ENCODE results near the gene SNTA1. TPM values are rescaled to one million over a fixed set of nuclear protein-coding genes. Genes with fewer than 3 reads are reported as not detected.
A peak's percentile ranks its signal among the peaks of the same experiment; 100 is the strongest.

The SNTA1 gene
- total and polyA plus RNA-seq, 2 experiments from 2014 or later = 3.8 to 9.3 TPM

- H3K4me1 ChIP-seq (ENCODE audit: insufficient read depth) = no peaks in the 10 kb centered on the region
- H4K20me1 ChIP-seq (replicated peaks; ENCODE audit: insufficient read depth) = no peaks in the 10 kb centered on the region; the same call in 1 of the 2 replicates
- Mint-ChIP-seq H3K27ac (no peak overlapping the region), H3K4me3 (no peak overlapping the region), H3K9me3 (no peaks in the 10 kb centered on the region), H3K36me3 (ENCODE audit: low read depth) (no peaks in the 10 kb centered on the region), H3K27me3 (ENCODE audit: insufficient read depth, low read depth, poor library complexity) (no peaks in the 10 kb centered on the region), H3K4me1 (no peaks in the 10 kb centered on the region)
- H3K9me2 ChIP-seq (ENCODE audit: insufficient read depth) = no peaks in the 10 kb centered on the region
- peak; percentile 52 for ATAC-seq
- no peaks in the 10 kb centered on the region for H3K36me3 ChIP-seq (ENCODE audit: insufficient read depth)
- no peak for DNase-seq (ENCODE audit: low spot score)
- TF ChIP-seq CREB1 (CRISPR knock-in tag; IDR thresholded peaks at IDR 0.05; ENCODE audit: low read depth) (no peak), EZH2 (IDR thresholded peaks at IDR 0.05; ENCODE audit: low read depth, unreplicated experiment) (no peak), CTCF (conservative IDR thresholded peaks at IDR 0.05; ENCODE audit: low read depth in 2 of 2) (no peak), POLR2AphosphoS5 (IDR thresholded peaks at IDR 0.05; ENCODE audit: low read depth) (no peak), NANOG (IDR thresholded peaks at IDR 0.05; ENCODE audit: borderline replicate concordance) (no peak), ETS1 (IDR thresholded peaks at IDR 0.05) (no peak), REST (IDR thresholded peaks at IDR 0.05; ENCODE audit: unreplicated experiment) (no peak), ZNF462 (CRISPR knock-in tag; IDR thresholded peaks at IDR 0.05) (no peak), STAT1 (IDR thresholded peaks at IDR 0.05; ENCODE audit: unreplicated experiment) (no peak), ZNF331 (CRISPR knock-in tag; IDR thresholded peaks at IDR 0.05; ENCODE audit: low read depth) (no peak), EZH2phosphoT487 (IDR thresholded peaks at IDR 0.05; ENCODE audit: unreplicated experiment) (no peak), JUNB (IDR thresholded peaks at IDR 0.05; ENCODE audit: unreplicated experiment) (no peak), ZNF114 (CRISPR knock-in tag; IDR thresholded peaks at IDR 0.05) (no peak)
- no peak overlapping the region for H3K27ac ChIP-seq (ENCODE audit: low read depth)
- no peak overlapping the region for H3K4me3 ChIP-seq
- H3K79me2 ChIP-seq (replicated peaks; ENCODE audit: insufficient read depth) = no peaks in the 10 kb centered on the region
- H3K4me2 ChIP-seq = no peak overlapping the region
- no peaks in the 10 kb centered on the region for H3F3A ChIP-seq (replicated peaks; ENCODE audit: low read depth)
- H2AFZ ChIP-seq = no peak overlapping the region
- no peaks in the 10 kb centered on the region for H3K27me3 ChIP-seq (ENCODE audit: insufficient read depth)
These were observed 25.5 kb downstream of the SNTA1 start for GRCh38 chr20:33418033-33418432.

Measured in GM23338 (cell line).